ENCODE results near the gene C1orf87. TPM values are rescaled to one million over a fixed set of nuclear protein-coding genes. Genes with fewer than 3 reads are reported as not detected.

Gene C1orf87
- total and polyA plus RNA-seq, 7 experiments from 2014 or later: not detected

DNA sequence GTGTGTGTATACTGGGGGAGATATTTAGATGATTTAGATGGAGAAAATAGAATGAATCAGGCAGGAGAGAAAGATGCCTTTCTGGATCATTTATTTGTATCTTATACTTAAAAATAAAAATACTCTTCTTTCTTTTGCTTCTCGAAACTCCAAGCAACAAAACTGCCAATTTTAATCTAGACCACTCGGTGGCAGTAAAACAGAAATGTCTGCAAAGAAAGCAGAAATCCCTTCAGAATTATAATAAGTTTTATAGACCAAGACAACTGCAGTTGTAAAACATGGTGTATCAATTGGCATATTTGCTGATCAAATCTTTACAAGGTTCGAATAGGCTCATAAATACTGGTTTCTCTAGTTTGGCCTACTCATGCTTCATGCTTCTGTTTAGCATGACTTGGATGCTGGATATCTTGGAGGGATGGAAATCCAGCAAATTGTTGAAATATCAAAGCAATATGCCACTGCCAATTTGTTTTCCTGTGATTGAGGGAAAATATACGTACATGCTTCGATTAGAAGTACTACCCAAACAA is 15.1 kb upstream of the C1orf87 start:
- H3K4me3 ChIP-seq (ENCODE audit: low read length): no peak overlapping the region
- Mint-ChIP-seq H3K27ac (no peak overlapping the region), H3K4me3 (no peak overlapping the region), H3K4me1 (no peaks in the 10 kb centered on the region), H3K9me3 (peaks cover 0 to 1% (median 0%) of the 10 kb centered on the region in 11 donors), H3K36me3 (no peaks in the 10 kb centered on the region), H3K27me3 (peaks cover 0 to 11% (median 5%) of the 10 kb centered on the region in 5 donors)
- H3K4me1 ChIP-seq (ENCODE audit: control insufficient read depth in 2 of 2, insufficient read depth in 2 of 2, low read length in 2 of 2): no peaks in the 10 kb centered on the region
- no peak overlapping the region for H3K27ac ChIP-seq (ENCODE audit: low read depth, low read length)
- no peak for ATAC-seq
- intact Hi-C loops (cut with micrococcal nuclease): no loop called here
- H3K27me3 ChIP-seq (ENCODE audit: control insufficient read depth in 2 of 2, insufficient read depth in 2 of 2, low read length in 2 of 2): no peaks in the 10 kb centered on the region
- CTCF ChIA-PET: no interaction called here
- POLR2A ChIA-PET: no interaction called here
- no peaks in the 10 kb centered on the region for H3K9me3 ChIP-seq (ENCODE audit: control insufficient read depth in 2 of 3, low read length in 3 of 3)
- no peaks in the 10 kb centered on the region for H3K36me3 ChIP-seq (ENCODE audit: control insufficient read depth in 2 of 3, insufficient read depth in 3 of 3, low read length in 3 of 3)
- DNase-seq: no peak

DNA sequence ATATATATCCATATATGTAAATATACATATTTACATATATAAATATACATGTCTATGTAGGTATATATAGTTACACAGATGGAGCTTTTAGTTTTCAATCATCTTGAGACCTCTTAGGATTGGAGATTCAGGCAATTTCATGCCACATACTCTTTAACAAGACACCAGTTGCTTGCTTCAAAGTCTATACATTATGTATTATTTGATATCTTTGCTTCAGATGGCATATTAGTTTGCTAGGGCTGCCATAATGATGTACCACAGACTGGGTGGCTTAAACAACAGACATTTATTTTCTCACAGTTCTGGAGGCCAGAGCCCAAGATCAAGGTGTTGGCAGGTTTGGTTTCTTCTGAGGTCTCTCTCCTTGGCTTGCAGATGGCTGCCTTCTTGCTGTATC is 14.1 kb upstream of the C1orf87 start:
- Histone ChIP-seq H3K27me3 (ENCODE audit: control insufficient read depth in 2 of 2, insufficient read depth in 2 of 2, low read length in 2 of 2) (no peaks in the 10 kb centered on the region), H3K36me3 (ENCODE audit: control insufficient read depth in 2 of 3, insufficient read depth in 3 of 3, low read length in 3 of 3) (no peaks in the 10 kb centered on the region), H3K4me3 (ENCODE audit: low read length) (no peak overlapping the region), H3K4me1 (ENCODE audit: control insufficient read depth in 2 of 2, insufficient read depth in 2 of 2, low read length in 2 of 2) (no peaks in the 10 kb centered on the region), H3K9me3 (ENCODE audit: control insufficient read depth in 2 of 3, low read length in 3 of 3) (no peaks in the 10 kb centered on the region), H3K27ac (ENCODE audit: low read depth, low read length) (no peak overlapping the region)
- CTCF ChIA-PET: no interaction called here
- intact Hi-C loops (cut with micrococcal nuclease): no loop called here
- ATAC-seq: no peak
- no peak overlapping the region for H3K27ac Mint-ChIP-seq
- POLR2A ChIA-PET: no interaction called here
- H3K4me1 Mint-ChIP-seq: no peaks in the 10 kb centered on the region
- H3K4me3 Mint-ChIP-seq: no peak overlapping the region
- H3K36me3 Mint-ChIP-seq: no peaks in the 10 kb centered on the region
- no peak for DNase-seq
- peaks cover 0 to 11% (median 5%) of the 10 kb centered on the region in 5 donors for H3K27me3 Mint-ChIP-seq
- peaks cover 0 to 1% (median 0%) of the 10 kb centered on the region in 11 donors for H3K9me3 Mint-ChIP-seq

DNA sequence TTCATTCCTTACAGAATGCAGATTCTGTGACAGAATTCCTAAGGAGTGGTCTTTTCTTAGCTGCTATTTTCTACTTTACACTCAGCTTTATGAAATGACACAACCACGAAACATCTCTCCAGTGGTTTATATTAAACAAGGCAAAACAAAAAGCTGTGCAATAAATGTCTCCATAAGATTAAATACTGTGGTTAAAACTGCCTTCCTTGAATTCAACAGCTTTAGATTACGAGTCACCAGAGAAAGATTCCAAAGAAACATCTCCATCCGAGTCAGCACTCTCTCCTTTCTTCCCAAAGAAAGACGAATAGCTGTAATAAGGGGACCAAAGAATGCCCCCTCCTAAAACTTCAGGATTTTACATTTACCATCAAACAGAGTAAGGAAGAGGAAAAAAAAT is 4.6 kb upstream of the C1orf87 start:
- Histone ChIP-seq H3K9me3 (ENCODE audit: control insufficient read depth in 2 of 3, low read length in 3 of 3) (no peaks in the 10 kb centered on the region), H3K27ac (ENCODE audit: low read depth, low read length) (no peak overlapping the region), H3K27me3 (ENCODE audit: control insufficient read depth in 2 of 2, insufficient read depth in 2 of 2, low read length in 2 of 2) (no peaks in the 10 kb centered on the region), H3K4me1 (ENCODE audit: control insufficient read depth in 2 of 2, insufficient read depth in 2 of 2, low read length in 2 of 2) (no peaks in the 10 kb centered on the region), H3K4me3 (ENCODE audit: low read length) (no peak overlapping the region), H3K36me3 (ENCODE audit: control insufficient read depth in 2 of 3, insufficient read depth in 3 of 3, low read length in 3 of 3) (no peaks in the 10 kb centered on the region)
- ChIA-PET CTCF (no interaction called here), POLR2A (no interaction called here)
- Mint-ChIP-seq H3K9me3 (peaks cover 0 to under 1% (median 0%) of the 10 kb centered on the region in 11 donors), H3K27ac (no peak overlapping the region), H3K27me3 (peaks cover 21 to 46% (median 38%) of the 10 kb centered on the region in 5 donors), H3K36me3 (no peaks in the 10 kb centered on the region), H3K4me1 (peaks cover 0 to 1% (median 0%) of the 10 kb centered on the region in 7 donors), H3K4me3 (no peak overlapping the region)
- ATAC-seq: no peak
- no peak for DNase-seq
- intact Hi-C loops (cut with micrococcal nuclease): no loop called here

DNA sequence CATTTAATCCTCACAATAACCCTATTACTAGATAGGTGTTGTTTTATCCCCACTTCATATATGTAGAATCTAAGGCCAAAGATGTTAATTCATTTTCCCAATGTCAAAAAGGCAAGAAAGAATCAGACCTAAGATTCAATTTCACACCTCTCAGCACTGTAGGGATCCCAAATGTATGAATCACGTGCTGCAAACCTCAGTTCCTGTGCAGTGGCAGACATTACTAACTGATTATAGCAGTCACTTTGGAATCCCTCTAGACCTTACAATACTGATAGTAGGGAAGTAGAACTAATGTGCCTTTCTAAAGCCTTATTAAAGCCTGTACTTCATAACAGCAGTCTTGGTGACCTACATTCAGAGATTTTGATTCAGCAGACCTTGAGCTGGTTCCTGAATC is 2.3 kb downstream of the C1orf87 start:
- H3K36me3 Mint-ChIP-seq: no peaks in the 10 kb centered on the region
- no peak overlapping the region for H3K27ac ChIP-seq (ENCODE audit: low read depth, low read length)
- H3K9me3 Mint-ChIP-seq: peaks cover 0 to 5% (median 0%) of the 10 kb centered on the region in 11 donors
- no peaks in the 10 kb centered on the region for H3K27me3 ChIP-seq (ENCODE audit: control insufficient read depth in 2 of 2, insufficient read depth in 2 of 2, low read length in 2 of 2)
- no peaks in the 10 kb centered on the region for H3K9me3 ChIP-seq (ENCODE audit: control insufficient read depth in 2 of 3, low read length in 3 of 3)
- H3K4me1 ChIP-seq (ENCODE audit: control insufficient read depth in 2 of 2, insufficient read depth in 2 of 2, low read length in 2 of 2): no peaks in the 10 kb centered on the region
- ChIA-PET CTCF (no interaction called here), POLR2A (no interaction called here)
- no peaks in the 10 kb centered on the region for H3K36me3 ChIP-seq (ENCODE audit: control insufficient read depth in 2 of 3, insufficient read depth in 3 of 3, low read length in 3 of 3)
- peaks cover 32 to 50% (median 45%) of the 10 kb centered on the region in 5 donors for H3K27me3 Mint-ChIP-seq
- peaks cover 0 to 1% (median 0%) of the 10 kb centered on the region in 7 donors for H3K4me1 Mint-ChIP-seq
- no peak for ATAC-seq
- DNase-seq: no peak
- intact Hi-C loops (cut with micrococcal nuclease): no loop called here
- H3K4me3 Mint-ChIP-seq: no peak overlapping the region
- H3K4me3 ChIP-seq (ENCODE audit: low read length): no peak overlapping the region
- H3K27ac Mint-ChIP-seq: no peak overlapping the region

DNA sequence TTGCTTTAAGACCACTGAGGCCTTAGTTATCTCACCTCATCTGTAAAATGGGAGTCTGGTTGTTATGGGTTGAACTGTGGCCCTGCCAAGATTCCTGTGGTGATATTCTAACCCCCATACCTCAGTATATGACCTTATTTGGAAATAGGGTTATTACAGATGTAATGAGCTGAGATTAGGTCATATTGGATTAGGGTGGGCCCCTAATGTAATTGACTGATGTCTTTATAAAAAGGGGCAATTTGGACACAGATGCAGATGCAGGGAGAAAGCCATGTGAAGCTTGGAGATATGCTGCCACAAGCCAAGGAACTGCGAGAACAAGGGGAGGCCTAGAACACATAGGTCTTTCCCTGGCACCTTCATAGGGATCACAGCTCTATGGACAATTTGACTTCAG is 3.9 kb downstream of the C1orf87 start:
- peaks cover 0 to 5% (median 0%) of the 10 kb centered on the region in 11 donors for H3K9me3 Mint-ChIP-seq
- intact Hi-C loops (cut with micrococcal nuclease): no loop called here
- Histone ChIP-seq H3K4me3 (ENCODE audit: low read length) (no peak overlapping the region), H3K27me3 (ENCODE audit: control insufficient read depth in 2 of 2, insufficient read depth in 2 of 2, low read length in 2 of 2) (no peaks in the 10 kb centered on the region), H3K4me1 (ENCODE audit: control insufficient read depth in 2 of 2, insufficient read depth in 2 of 2, low read length in 2 of 2) (no peaks in the 10 kb centered on the region), H3K36me3 (ENCODE audit: control insufficient read depth in 2 of 3, insufficient read depth in 3 of 3, low read length in 3 of 3) (no peaks in the 10 kb centered on the region), H3K9me3 (ENCODE audit: control insufficient read depth in 2 of 3, low read length in 3 of 3) (no peaks in the 10 kb centered on the region), H3K27ac (ENCODE audit: low read depth, low read length) (no peak overlapping the region)
- POLR2A ChIA-PET: no interaction called here
- no peak overlapping the region for H3K4me3 Mint-ChIP-seq
- peaks cover 0 to 1% (median 0%) of the 10 kb centered on the region in 7 donors for H3K4me1 Mint-ChIP-seq
- CTCF ChIA-PET: no interaction called here
- H3K27me3 Mint-ChIP-seq: peaks cover 18 to 38% (median 29%) of the 10 kb centered on the region in 5 donors
- no peak overlapping the region for H3K27ac Mint-ChIP-seq
- DNase-seq: no peak
- ATAC-seq: no peak
- H3K36me3 Mint-ChIP-seq: no peaks in the 10 kb centered on the region

DNA sequence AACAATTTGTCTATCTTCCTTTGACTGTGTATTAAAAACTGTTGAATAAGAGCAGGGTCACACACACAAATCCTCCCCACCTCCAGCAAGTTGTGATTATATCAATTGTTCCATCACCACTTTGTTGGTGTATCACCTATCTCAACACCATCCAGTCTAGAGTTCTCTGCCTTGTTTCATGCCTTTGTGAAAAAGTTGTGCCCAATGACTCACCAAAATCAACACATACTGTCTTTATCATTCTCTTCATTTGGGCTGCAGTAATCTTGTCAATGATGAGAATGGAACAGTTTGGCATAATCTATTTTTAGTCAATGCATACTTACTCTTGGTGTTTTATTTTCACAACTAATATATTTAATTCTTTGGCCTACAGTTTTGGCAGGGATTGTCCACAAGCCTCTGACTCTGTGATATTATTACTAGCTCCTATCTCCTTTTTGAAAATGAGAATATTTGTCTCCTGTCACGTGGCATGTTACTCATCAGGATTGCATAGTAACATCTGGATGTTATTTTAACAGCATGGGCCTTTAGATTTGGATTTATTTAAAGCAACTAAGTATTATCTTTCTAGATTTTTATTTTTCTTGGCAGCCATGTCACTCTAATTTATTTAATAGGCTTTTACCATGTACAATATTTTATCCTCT is 5.1 kb downstream of the C1orf87 start:
- Histone ChIP-seq H3K9me3 (ENCODE audit: control insufficient read depth in 2 of 3, low read length in 3 of 3) (no peaks in the 10 kb centered on the region), H3K4me1 (ENCODE audit: control insufficient read depth in 2 of 2, insufficient read depth in 2 of 2, low read length in 2 of 2) (no peaks in the 10 kb centered on the region), H3K27ac (ENCODE audit: low read depth, low read length) (no peak overlapping the region), H3K36me3 (ENCODE audit: control insufficient read depth in 2 of 3, insufficient read depth in 3 of 3, low read length in 3 of 3) (no peaks in the 10 kb centered on the region), H3K4me3 (ENCODE audit: low read length) (no peak overlapping the region), H3K27me3 (ENCODE audit: control insufficient read depth in 2 of 2, insufficient read depth in 2 of 2, low read length in 2 of 2) (no peaks in the 10 kb centered on the region)
- no peak for DNase-seq
- Mint-ChIP-seq H3K27ac (no peak overlapping the region), H3K9me3 (peaks cover 0 to 5% (median 0%) of the 10 kb centered on the region in 11 donors), H3K36me3 (no peaks in the 10 kb centered on the region), H3K4me1 (no peaks in the 10 kb centered on the region), H3K4me3 (no peak overlapping the region), H3K27me3 (peaks cover 12 to 29% (median 26%) of the 10 kb centered on the region in 5 donors)
- POLR2A ChIA-PET: no interaction called here
- ATAC-seq: no peak
- intact Hi-C loops (cut with micrococcal nuclease): no loop called here
- CTCF ChIA-PET: no interaction called here

DNA sequence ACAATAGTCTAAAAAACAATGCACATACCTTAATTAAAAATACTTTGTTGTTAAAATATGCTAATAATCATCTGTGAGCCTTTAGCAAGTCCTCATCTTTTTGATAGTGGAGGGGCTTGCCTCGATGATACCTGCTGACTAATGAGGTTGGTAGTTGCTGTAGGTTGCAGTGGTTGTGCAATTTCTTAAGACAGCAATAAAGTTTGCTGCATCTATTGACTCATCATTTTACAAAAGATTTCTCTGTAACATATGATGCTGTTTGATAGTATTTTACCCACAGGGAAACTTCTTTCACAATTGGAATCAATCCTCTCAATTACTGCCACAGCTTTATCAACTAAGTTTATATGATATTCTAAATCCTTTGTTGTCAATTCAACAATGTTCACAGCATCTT is 7.6 kb downstream of the C1orf87 start:
- no peak for ATAC-seq
- H3K4me1 Mint-ChIP-seq: no peaks in the 10 kb centered on the region
- no peaks in the 10 kb centered on the region for H3K27me3 ChIP-seq (ENCODE audit: control insufficient read depth in 2 of 2, insufficient read depth in 2 of 2, low read length in 2 of 2)
- no peaks in the 10 kb centered on the region for H3K9me3 ChIP-seq (ENCODE audit: control insufficient read depth in 2 of 3, low read length in 3 of 3)
- no peaks in the 10 kb centered on the region for H3K4me1 ChIP-seq (ENCODE audit: control insufficient read depth in 2 of 2, insufficient read depth in 2 of 2, low read length in 2 of 2)
- H3K27ac Mint-ChIP-seq: no peak overlapping the region
- ChIA-PET POLR2A (no interaction called here), CTCF (no interaction called here)
- peaks cover 0 to 3% (median 0%) of the 10 kb centered on the region in 11 donors for H3K9me3 Mint-ChIP-seq
- H3K4me3 ChIP-seq (ENCODE audit: low read length): no peak overlapping the region
- H3K36me3 ChIP-seq (ENCODE audit: control insufficient read depth in 2 of 3, insufficient read depth in 3 of 3, low read length in 3 of 3): no peaks in the 10 kb centered on the region
- peaks cover 0 to 15% (median 9%) of the 10 kb centered on the region in 5 donors for H3K27me3 Mint-ChIP-seq
- DNase-seq: no peak
- intact Hi-C loops (cut with micrococcal nuclease): no loop called here
- no peak overlapping the region for H3K27ac ChIP-seq (ENCODE audit: low read depth, low read length)
- no peak overlapping the region for H3K4me3 Mint-ChIP-seq
- H3K36me3 Mint-ChIP-seq: no peaks in the 10 kb centered on the region
